Raji (cell line): ENCODE results near the gene MED10.

Experiments
- POLR2A ChIP-seq: IDR thresholded peaks from 2 replicates; pipeline ENCODE4 v1.6.1; 2011; ENCODE audit warnings: low read depth, low read length, control low read depth; ENCODE audit not compliant: insufficient read depth

The MED10 gene

DNA sequence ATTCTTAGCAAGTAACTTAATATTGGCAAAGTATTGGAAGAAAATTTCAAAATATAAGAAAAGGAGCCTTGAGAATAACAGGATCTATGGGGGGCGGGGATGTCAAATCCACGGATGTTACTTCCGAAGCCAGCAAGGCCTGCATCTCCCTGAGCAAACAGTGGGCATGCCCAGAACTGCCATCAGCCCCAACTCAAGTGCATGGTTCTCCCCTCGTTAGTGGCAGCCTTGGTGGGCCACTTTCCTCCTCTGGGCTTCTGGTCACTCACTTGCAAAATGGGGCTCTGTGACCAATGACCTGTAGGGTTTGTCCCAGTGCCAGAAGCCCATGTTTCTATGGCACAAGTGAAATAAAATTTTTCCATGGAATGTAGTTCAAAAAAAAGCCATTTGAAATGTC, 27.2 kb upstream of the MED10 start:
- no peak for TF ChIP-seq POLR2A

DNA sequence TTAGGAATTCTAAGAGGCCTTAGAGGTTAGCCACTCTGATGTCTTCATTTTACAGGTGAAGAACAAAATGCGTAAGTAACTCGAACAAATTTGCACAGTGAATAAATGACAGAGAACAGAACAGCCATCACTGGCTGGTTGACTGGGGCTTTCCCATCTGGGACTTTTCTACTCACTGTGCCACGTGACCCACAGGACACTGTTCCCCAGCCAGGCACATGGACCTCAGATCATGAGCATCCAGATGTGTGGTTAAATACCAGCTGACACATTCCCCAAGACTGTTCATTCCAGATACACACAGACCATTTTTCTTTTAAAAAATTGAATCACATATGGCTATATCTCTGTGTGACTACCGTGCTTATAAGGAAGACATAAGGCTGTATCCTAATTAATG, 25.8 kb upstream of the MED10 start:
- no peak for TF ChIP-seq POLR2A

DNA sequence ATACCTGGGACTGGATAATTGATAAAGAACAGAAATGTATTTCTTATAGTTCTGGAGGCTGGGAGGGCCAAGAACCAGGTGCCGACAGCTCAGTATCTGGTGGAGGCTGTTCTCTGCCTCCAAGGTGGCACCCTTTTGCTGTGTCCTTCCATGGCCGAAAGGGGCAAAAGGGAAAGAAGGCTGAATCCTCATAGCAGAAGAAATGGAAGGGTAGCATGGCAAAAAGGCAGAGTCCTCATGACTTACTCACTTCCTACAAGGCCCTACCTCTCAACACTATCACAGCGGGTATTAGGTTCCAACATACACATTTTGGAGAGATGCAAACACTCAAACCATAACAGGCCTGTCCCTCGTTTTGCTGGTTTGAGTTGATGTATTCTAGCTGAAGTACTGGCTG, 25.1 kb upstream of the MED10 start:
- no peak for TF ChIP-seq POLR2A

DNA sequence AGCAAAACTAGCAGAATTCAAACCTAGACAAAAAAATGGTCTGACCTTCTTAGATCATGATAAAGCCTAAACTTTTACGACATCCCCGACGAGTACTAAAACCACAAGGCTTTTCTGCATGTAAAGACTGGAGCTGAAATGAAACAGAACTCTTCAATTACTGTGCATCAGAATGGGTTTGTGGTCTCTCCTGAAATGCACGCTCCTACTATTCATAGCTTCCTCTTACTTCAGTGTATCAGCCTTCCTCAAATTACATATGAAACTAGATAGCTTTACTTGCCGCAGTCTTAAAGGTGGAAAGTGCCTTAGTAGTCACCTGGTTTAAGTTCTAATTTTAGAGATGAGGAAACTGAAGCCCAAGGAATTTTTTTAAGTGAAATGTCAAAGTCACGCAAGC, 24.6 kb upstream of the MED10 start:
- TF ChIP-seq POLR2A: no peak

DNA sequence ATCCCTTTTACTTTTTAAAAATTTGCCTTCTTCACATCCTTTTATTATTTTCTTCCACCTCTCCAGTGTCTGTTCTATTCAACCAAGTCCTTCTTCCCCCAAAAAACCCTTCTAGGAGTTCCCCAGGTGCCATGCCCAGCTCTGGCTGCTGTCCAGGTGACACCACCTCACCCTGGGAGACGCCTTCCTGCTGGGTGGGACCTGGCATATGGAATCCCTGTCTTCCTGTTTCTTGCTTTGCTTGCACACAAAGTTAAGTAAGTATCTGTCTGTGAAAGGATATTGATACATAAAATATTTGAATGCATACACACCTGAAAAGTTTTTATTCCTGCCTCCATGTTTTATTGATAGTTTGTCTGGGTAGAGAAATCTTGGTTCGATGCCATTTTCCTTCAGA, 23.1 kb upstream of the MED10 start:
- TF ChIP-seq POLR2A: no peak

DNA sequence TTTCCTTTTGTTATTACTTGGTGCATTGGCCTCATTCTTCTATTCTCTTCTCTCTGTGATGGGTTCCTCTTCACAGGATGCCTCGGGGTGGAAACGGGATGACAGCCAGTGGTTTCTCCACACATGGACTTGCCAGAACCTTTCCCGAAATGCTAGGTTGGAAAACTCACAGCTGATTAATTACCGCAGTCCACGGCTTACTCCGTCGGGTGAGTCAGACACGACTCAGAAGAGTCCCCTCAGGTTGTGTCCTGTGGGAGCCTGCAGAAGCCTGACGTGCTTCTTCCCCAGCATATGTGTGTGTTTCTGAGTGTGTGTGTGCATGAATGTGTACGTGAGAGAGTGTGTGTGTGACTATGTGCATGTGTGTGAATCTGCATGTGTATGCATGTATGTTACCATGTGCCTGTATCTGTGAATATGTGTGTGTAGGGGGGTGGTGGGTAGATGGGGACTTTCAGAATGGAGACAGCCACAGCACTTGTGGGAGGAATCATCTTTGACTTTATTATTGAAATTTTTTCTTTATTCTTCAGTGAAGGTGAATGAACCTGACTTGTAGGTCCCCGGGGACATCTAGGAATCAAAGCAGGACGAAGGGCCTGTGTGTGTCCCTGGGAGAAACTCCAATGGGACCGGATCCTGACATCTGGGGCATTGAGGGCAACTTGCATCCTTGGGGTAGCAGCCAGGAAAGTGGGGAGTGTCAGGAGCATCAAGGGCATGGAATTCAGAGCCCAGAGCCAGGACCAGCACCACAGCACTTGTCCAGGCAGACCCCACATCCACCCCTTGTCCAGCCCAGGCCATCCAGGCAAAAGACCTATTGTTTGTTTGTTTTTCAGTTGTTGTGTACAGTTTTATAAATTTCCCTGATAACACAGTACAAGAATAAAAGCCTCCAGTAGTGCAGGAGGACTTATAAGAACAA, 21.9 kb upstream of the MED10 start:
- no peak for TF ChIP-seq POLR2A

DNA sequence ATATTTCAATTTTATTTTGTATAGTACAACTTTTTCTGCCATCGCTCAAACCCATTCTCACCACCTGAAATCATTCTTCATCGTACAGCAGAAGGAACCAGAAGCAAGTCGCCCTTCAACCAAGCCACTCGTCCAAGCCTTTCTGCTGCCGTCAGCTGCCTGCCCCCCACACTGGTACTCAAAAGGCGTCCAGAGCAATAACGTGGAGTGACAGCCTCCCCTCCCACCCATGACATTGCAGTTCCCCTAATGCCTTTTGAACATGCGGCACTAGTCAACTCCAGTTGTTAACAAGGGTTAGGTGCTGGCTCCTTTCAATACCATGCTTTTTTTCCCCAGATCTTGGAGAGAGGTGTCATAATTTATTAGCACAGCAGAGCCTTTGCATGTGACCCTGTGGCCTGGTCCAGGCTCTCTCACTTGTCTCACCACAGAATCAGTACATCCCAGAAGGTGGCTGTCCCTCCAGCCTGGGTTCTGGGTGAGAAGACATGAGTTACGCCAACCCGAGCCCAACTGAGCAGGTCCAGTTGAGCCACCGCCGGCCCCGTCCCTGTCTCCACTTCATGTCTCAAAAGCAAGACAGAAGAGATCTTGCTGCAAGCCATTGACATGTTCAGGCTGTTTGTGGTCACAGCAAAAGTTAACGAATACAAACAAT, 20.4 kb upstream of the MED10 start:
- no peak for TF ChIP-seq POLR2A

DNA sequence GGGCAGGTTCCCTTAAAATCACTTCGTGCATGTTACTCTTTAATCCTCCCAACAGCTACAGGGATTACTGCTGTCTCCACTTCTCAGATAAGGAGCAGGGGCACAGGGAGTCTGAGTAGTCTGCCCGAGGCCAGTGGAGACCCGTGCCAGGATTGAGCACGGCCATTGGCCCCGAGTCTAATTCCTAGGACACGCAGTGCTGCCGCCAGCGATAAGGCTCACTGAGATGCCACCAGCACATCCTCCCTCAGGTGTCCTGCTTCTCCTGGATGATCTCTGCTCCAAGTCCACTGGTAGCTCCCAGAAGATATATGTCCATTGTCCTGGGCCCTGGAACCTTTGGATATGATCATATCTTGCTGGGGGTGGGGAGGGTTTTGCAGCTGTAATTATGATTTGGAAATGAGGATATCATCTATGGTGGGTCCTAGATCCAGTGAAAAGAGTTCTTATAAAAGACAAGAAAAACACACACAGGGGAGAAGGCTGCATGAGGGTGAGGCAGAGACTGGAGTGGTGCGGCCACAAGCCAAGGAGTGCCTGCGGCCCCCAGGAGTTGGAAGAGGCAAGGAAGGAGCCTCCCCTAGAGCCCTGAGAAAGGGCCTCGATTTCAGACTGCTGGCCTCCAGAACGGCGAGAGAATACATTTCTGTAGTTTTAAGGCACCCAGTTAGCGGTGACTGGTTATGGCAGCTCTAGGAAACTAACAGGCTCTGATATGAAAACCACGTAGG, 19.4 kb upstream of the MED10 start:
- TF ChIP-seq POLR2A: no peak

DNA sequence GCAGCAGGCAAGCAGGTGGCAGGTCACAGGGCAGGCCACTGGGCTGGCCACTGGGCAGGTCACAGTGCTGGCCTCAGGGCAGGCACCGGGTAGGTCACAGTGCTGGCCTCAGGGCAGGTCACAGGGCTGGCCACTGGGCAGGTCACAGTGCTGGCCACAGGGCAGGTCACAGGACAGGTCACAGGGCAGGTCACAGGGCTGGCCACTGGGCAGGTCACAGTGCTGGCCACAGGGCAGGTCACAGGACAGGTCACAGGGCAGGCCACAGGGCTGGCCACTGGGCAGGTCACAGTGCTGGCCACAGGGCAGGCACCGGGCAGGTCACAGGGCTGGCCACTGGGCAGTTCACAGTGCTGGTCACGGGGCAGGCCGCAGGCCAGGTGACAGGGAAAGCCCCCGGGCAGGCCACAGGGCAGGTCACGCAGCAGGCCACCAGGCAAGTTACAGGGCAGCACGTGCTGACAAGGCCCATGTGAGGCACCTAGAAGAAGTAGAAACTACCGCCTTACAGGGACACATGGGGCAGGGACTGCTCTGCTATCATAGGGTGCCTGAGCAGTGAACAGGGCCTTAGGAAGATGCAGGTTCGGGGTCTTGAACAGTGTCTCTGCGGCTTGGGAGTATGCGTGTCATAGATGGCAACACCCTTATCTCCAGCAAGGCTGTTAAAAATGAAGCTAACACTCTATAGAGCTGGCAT, 18.6 kb upstream of the MED10 start:
- TF ChIP-seq POLR2A: no peak

DNA sequence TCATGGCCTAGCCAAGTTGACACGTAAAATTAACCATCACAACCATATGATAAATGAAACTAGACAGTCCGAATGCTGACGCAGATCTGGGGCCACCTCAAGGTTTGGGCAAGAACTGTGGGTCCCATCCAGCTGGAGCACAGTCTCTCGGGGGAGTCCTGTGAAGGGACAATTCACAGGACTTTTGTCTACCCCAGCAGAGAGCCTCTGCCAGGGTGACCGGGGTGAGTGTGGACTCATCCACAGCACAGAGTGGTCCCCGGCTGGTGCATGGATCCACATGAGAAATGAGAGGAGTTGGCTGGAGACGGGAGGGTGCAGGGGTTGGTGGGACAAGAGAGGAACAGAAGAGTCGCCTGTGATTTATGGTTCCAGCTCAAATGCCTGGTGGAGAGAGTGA, 17.7 kb upstream of the MED10 start:
- TF ChIP-seq POLR2A: no peak

DNA sequence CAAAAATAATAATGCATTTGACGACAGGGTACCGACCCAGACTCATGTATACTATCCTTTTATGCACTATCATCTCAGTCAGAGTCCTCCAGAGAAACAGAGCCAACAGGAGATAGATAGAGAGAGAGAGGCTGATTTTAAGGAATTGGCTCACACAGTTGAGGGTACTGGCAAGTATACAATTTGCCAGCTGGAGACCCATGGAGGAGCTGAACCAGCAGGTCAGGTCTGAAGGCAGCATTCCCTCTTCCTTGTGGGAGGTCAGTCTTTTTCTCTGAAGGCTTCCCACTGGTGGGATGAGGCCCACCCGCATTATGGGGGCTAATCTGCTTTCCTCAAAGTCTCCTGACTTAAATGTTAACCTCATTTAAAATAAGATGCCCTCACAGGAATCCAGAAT, 17.3 kb upstream of the MED10 start:
- TF ChIP-seq POLR2A: no peak

DNA sequence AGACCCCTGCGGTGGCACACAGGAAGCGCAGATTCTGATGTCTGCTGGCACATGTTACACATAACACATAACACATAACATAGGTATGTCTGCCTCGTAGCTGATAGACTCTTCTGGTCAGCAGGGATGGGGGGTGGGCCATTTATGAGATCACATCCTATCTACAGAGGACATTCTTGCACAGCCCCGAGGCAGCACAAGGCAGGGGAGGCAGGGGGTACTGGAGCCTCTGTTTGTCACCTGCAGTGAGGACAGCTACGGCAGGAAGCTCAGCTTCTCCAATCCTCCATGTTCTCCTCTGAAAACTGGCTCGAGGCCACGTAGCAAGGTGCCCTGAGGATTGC, 16.7 kb upstream of the MED10 start:
- TF ChIP-seq POLR2A: no peak

DNA sequence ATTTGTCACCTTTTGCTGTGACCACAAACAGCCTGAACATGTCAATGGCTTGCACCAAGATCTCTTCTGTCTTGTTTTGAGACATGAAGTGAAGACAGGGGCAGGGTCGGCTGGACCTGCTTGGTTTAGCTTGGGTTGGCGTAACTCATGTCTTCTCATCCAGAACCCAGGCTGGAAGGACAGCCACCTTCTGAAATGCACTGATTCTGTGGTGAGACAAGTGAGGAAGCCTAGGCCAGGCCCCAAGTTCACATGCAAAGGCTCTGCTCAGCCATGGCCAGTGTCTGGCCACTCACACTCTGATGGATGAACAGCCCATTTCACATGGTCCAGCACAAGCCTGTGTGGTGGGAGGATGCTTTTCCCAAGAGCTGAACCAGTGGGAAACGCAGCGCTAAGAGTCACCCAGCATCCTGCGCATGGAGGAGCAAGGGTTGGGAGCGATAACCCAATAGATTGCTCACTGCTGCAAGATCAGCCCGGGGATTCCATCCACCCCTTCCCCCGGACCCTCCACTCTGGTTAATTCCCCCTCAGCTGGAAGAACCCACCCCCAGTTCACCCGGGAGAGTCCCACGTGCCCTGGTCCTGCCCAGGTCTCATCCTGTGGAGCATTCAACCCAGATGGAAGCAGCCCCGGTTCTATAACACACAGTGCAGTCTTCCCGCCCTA, 16.2 kb upstream of the MED10 start:
- no peak for TF ChIP-seq POLR2A

DNA sequence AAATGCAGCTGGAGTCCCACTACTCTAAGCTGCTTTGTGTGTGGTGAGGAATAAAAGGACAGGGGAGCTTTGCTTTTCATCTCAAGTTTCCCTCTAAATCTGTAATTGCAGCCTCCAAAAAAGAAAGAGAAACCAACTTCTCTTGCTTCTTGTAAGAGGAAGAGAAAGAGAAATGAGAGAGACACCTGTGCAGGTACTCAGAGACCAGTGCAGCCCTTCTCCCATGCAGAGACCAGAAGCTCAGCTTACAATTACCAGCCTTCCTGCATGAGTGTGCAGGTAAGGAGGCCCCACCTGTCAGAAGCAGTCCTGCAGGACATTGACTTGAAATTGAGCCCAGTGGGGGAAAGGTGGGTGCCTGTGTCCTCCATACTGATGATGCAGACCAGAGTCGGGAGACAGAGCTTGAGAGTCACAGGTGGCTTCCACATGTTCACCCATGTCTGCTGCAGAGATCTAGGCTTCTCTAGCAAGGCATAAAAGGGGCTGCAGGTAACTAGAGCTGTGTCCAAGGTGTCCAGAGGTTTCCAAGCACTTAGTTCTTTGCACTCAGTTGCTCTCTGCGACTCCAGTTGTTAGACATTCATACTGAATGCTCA, 15.3 kb upstream of the MED10 start:
- no peak for TF ChIP-seq POLR2A
